CD14-positive monocyte (primary cell): ENCODE measurements around the gene SRRM5. TPM values are rescaled to one million over a fixed set of nuclear protein-coding genes. Genes with fewer than 3 reads are reported as not detected.
A peak's percentile ranks its signal among the peaks of the same experiment; 100 is the strongest.

Experiments
- DNase-seq, 3 donors: peaks; one replicate each; pipeline ENCODE4 v3.0.0-alpha.2; 2011 to 2022
- H2AFZ ChIP-seq: 2 replicates; pipeline ENCODE4 v1.6.0; 2012; ENCODE audit warnings: mild to moderate bottlenecking, low read depth, low read length, inconsistent platforms; ENCODE audit not compliant: insufficient read depth, poor library complexity, severe bottlenecking
- H3K27ac ChIP-seq, 2 donors: 1 replicate in 1 of 2; 2 replicates in 1 of 2; pipeline ENCODE4 v1.5.1; 2012 to 2013; ENCODE audit warnings: low read length in 2 of 2, control low read depth in 1 of 2, inconsistent platforms in 1 of 2, low read depth in 1 of 2, mild to moderate bottlenecking in 1 of 2
- H3K27me3 ChIP-seq, 2 donors: one replicate each; pipeline versions ENCODE4 v1.6.0 to v1.6.1; 2011 to 2013; ENCODE audit warnings: low read length in 2 of 2; ENCODE audit not compliant: control insufficient read depth in 2 of 2, insufficient read depth in 2 of 2
- H3K36me3 ChIP-seq, 2 donors: replicated peaks in 1 of 2; 1 replicate in 1 of 2; 2 replicates in 1 of 2; pipeline versions ENCODE4 v1.5.1 to v1.6.1; 2012 to 2013; ENCODE audit warnings: low read length in 2 of 2, control low read depth in 1 of 2, inconsistent platforms in 1 of 2, mild to moderate bottlenecking in 1 of 2; ENCODE audit not compliant: insufficient read depth in 2 of 2, control insufficient read depth in 1 of 2
- H3K4me1 ChIP-seq, 2 donors: 1 replicate in 1 of 2; 2 replicates in 1 of 2; pipeline versions ENCODE4 v1.5.1 to v1.6.1; 2012 to 2013; ENCODE audit warnings: low read length in 2 of 2, control low read depth in 1 of 2, inconsistent platforms in 1 of 2, mild to moderate bottlenecking in 1 of 2, moderate library complexity in 1 of 2; ENCODE audit not compliant: insufficient read depth in 2 of 2, control insufficient read depth in 1 of 2
- H3K4me2 ChIP-seq: replicated peaks from 2 replicates; pipeline ENCODE3; 2012; ENCODE audit warnings: low read length, moderate library complexity, mild to moderate bottlenecking; ENCODE audit not compliant: poor library complexity, severe bottlenecking; ENCODE audit errors: extremely low read depth
- H3K4me3 ChIP-seq, 3 experiments: fragments of 200-600 bp in 1 of 3; sonication (generic) in 1 of 3; replicated peaks in 1 of 3; 1 replicate in 2 of 3; 2 replicates in 1 of 3; pipeline ENCODE4 v1.5.1; 2011 to 2013; ENCODE audit warnings: low read length in 3 of 3, mild to moderate bottlenecking in 3 of 3, control low read depth in 2 of 3, low read depth in 2 of 3, inconsistent platforms in 1 of 3, moderate library complexity in 1 of 3
- H3K79me2 ChIP-seq: 2 replicates; pipeline ENCODE4 v1.6.0; 2012; ENCODE audit warnings: mild to moderate bottlenecking, control low read depth, inconsistent platforms, low read length, moderate library complexity; ENCODE audit not compliant: insufficient read depth
- H3K9ac ChIP-seq: 2 replicates; pipeline ENCODE4 v1.6.0; 2017; ENCODE audit warnings: low read length, mild to moderate bottlenecking; ENCODE audit not compliant: insufficient read depth, poor library complexity, severe bottlenecking
- H3K9me3 ChIP-seq, 2 donors: replicated peaks in 1 of 2; 1 replicate in 1 of 2; 2 replicates in 1 of 2; pipeline versions ENCODE4 v1.5.1 to v1.6.1; 2012 to 2013; ENCODE audit warnings: low read length in 2 of 2, control low read depth in 1 of 2; ENCODE audit not compliant: control insufficient read depth in 1 of 2, insufficient read depth in 1 of 2
- H4K20me1 ChIP-seq: 2 replicates; pipeline ENCODE4 v1.6.0; 2012; ENCODE audit warnings: mild to moderate bottlenecking, low read length, control low read depth, moderate library complexity; ENCODE audit not compliant: insufficient read depth
- H3K27ac Mint-ChIP-seq, 7 donors: one replicate each; pipeline ENCODE4 v1.8.0; 2020; ENCODE audit warnings: mild to moderate bottlenecking in 7 of 7, mixed read lengths in 7 of 7, moderate library complexity in 6 of 7, inconsistent platforms in 2 of 7
- H3K27me3 Mint-ChIP-seq, 3 donors: one replicate each; pipeline ENCODE4 v1.8.0; 2021 to 2022; ENCODE audit warnings: low read depth in 3 of 3, mild to moderate bottlenecking in 3 of 3, mixed read lengths in 3 of 3, moderate library complexity in 3 of 3, inconsistent platforms in 1 of 3
- H3K36me3 Mint-ChIP-seq, 2 donors: one replicate each; pipeline ENCODE4 v1.8.0; 2020; ENCODE audit warnings: mixed read lengths in 2 of 2, inconsistent platforms in 1 of 2, mild to moderate bottlenecking in 1 of 2
- H3K4me1 Mint-ChIP-seq: one replicate; pipeline ENCODE4 v1.8.0; 2020; ENCODE audit warnings: mild to moderate bottlenecking, mixed read lengths
- H3K4me3 Mint-ChIP-seq, 2 donors: one replicate each; pipeline ENCODE4 v1.8.0; 2020; ENCODE audit warnings: mild to moderate bottlenecking in 2 of 2, mixed read lengths in 2 of 2, moderate library complexity in 1 of 2
- H3K9me3 Mint-ChIP-seq, 7 donors: one replicate each; pipeline ENCODE4 v1.8.0; 2020 to 2022; ENCODE audit warnings: mixed read lengths in 7 of 7, mild to moderate bottlenecking in 6 of 7, moderate library complexity in 6 of 7, inconsistent platforms in 2 of 7
- CTCF ChIP-seq: fragments of 200-600 bp; IDR thresholded peaks from one replicate; pipeline ENCODE4 v1.8.0; 2022; ENCODE audit warnings: antibody characterized with exemption, mild to moderate bottlenecking
- WGBS: methylation state at CpG from one replicate; pipeline ENCODE4 v1.1.5; 2013; ENCODE audit warnings: missing lambda C conversion rate; ENCODE audit not compliant: insufficient coverage; 5-methylcytosine and 5-hydroxymethylcytosine counted together
- intact Hi-C, 2 donors: fragments of 100-400 bp; cut with micrococcal nuclease; formaldehyde crosslinking; loops; one replicate each; pipeline versions ENCODE4 v1.15.0 to v1.15.1; 2023
- polyA plus RNA-seq, 3 donors: library from polyadenylated mRNA; depleted of rRNA in 1 of 3; unstranded in 2 of 3; stranded (reverse) in 1 of 3; fragments of 300-500 nt in 2 of 3; fragments of >200 nt in 1 of 3; fragmentation: Illumina TruSeq in 2 of 3; gene quantifications; 1 replicate in 2 of 3; 2 replicates in 1 of 3; pipeline ENCODE4 v1.2.3, GENCODE V29; 2012 to 2021

SRRM5 gene
- polyA plus RNA-seq, 3 donors: 0.36 TPM; not detected in 2

- H3K4me2 ChIP-seq: peak overlapping the region; percentile 75
- H3K4me3 Mint-ChIP-seq: peak overlapping the region; percentile 12 to 59
Observed at GRCh38 chr19:43607238-43608205, 4.4 kb upstream of the SRRM5 start.

More at GRCh38 chr19:43607238-43608205, 4.4 kb upstream of the SRRM5 start:
- no peaks in the 10 kb centered on the region for H4K20me1 ChIP-seq
- no peaks in the 10 kb centered on the region for H3K9me3 ChIP-seq
- DNase-seq: no peak
- peaks cover 0 to 3% (median 0%) of the 10 kb centered on the region in 7 donors for H3K9me3 Mint-ChIP-seq
- H3K4me1 ChIP-seq: peaks cover 6 to 11% of the 10 kb centered on the region in 2 donors
- no peaks in the 10 kb centered on the region for H3K79me2 ChIP-seq
- H3K4me3 ChIP-seq: peak overlapping the region in 2 of 3 experiments; percentile 29 to 69
- intact Hi-C loops: no loop called here
- peak overlapping the region; percentile 59 for H3K9ac ChIP-seq
- H3K4me1 Mint-ChIP-seq: peaks cover 9% of the 10 kb centered on the region
- H3K36me3 Mint-ChIP-seq: peaks cover 19 to 25% of the 10 kb centered on the region in 2 donors
- no peaks in the 10 kb centered on the region for H3K27me3 ChIP-seq
- H3K27me3 Mint-ChIP-seq: peaks cover 0 to 2% (median 0%) of the 10 kb centered on the region in 3 donors
- H3K27ac ChIP-seq: peak overlapping the region in 1 of 2 donors; percentile 32
- H3K27ac Mint-ChIP-seq: peak overlapping the region in 2 of 7 donors; percentile 0 to 50
- WGBS: 51% methylated on average over 11 of the region's 28 CpGs
- TF ChIP-seq CTCF: no peak
- H2AFZ ChIP-seq: peak overlapping the region; percentile 83
- H3K36me3 ChIP-seq: peaks cover 0 to 6% of the 10 kb centered on the region in 2 donors
